Measurements from ENCODE around the gene ZNF438. TPM values are rescaled to one million over a fixed set of nuclear protein-coding genes. Genes with fewer than 3 reads are reported as not detected.

Gene ZNF438
- total and polyA plus RNA-seq, 2 of the 13 experiments (the other 11 are each of a cell fraction or from before 2014, with no cell fraction given): 0.75 to 0.83 TPM

- TF ChIP-seq DZIP1 (CRISPR knock-in tag; IDR thresholded peaks at IDR 0.05): no peak
- TF ChIP-seq ZNF460 (CRISPR knock-in tag; IDR thresholded peaks at IDR 0.05; ENCODE audit: borderline replicate concordance): no peak
- TF ChIP-seq BHLHE40 (IDR thresholded peaks at IDR 0.05; ENCODE audit: low read length): 0 out of 2 replicates have a peak, but pooled peaks have one; percentile 3
- TF ChIP-seq ZBTB21 (CRISPR knock-in tag; IDR thresholded peaks at IDR 0.05): peak; percentile 79
- no peak for TF ChIP-seq ZNF839 (CRISPR knock-in tag; IDR thresholded peaks at IDR 0.05; ENCODE audit: borderline replicate concordance)
- no peak for TF ChIP-seq MAFF (IDR thresholded peaks at IDR 0.05; ENCODE audit: low read depth, low read length)
- TF ChIP-seq TOPORS (CRISPR knock-in tag; IDR thresholded peaks at IDR 0.05): peak; percentile 83
- no peak for TF ChIP-seq ZNF235 (CRISPR knock-in tag; IDR thresholded peaks at IDR 0.05; ENCODE audit: borderline replicate concordance)
- no peak for TF ChIP-seq GABPA (IDR thresholded peaks at IDR 0.05; ENCODE audit: low read depth, low read length)
- no peak; the same call in 1 of the 2 replicates for TF ChIP-seq GABPA (CRISPR knock-in tag; IDR thresholded peaks at IDR 0.05; ENCODE audit: low read depth)
- TF ChIP-seq SP2 (CRISPR knock-in tag; IDR thresholded peaks at IDR 0.05): peak; percentile 47; the same call in 1 of the 2 replicates
- no peak for TF ChIP-seq CREBL2 (CRISPR knock-in tag; IDR thresholded peaks at IDR 0.05; ENCODE audit: borderline replicate concordance)
- no peak for TF ChIP-seq TCF7L2 (IDR thresholded peaks at IDR 0.05; ENCODE audit: low read depth, low read length)
- TF ChIP-seq ZNF580 (CRISPR knock-in tag; IDR thresholded peaks at IDR 0.05; ENCODE audit: borderline replicate concordance, low read depth): peak; percentile 49; the same call in 1 of the 2 replicates
- TF ChIP-seq SCMH1 (CRISPR knock-in tag; IDR thresholded peaks at IDR 0.05; ENCODE audit: borderline replicate concordance): no peak
- TF ChIP-seq ADNP (CRISPR knock-in tag; IDR thresholded peaks at IDR 0.05): no peak
- no peak for TF ChIP-seq ZFP82 (CRISPR knock-in tag; IDR thresholded peaks at IDR 0.05; ENCODE audit: borderline replicate concordance)
- TF ChIP-seq POGK (CRISPR knock-in tag; conservative IDR thresholded peaks at IDR 0.05): no peak
- TF ChIP-seq ZNF333 (CRISPR knock-in tag; IDR thresholded peaks at IDR 0.05; ENCODE audit: borderline replicate concordance): no peak; the same call in 1 of the 2 replicates
Observed at GRCh38 chr10:31031558-31032257, at the start of gene ZNF438 (continued).

Measured in HepG2 (cell line).